Fibroblast of skin of scalp (primary cell): ENCODE results near the gene RCHY1.
"Not testable (repeated sequence)": the region's sequence is repeated elsewhere in the genome, so short reads cannot be mapped to it uniquely, and the experiment has no call there.

Experiments
- DNase-seq: peaks from one replicate; pipeline ENCODE4 v3.0.0-alpha.2; 2013

The RCHY1 gene

DNA sequence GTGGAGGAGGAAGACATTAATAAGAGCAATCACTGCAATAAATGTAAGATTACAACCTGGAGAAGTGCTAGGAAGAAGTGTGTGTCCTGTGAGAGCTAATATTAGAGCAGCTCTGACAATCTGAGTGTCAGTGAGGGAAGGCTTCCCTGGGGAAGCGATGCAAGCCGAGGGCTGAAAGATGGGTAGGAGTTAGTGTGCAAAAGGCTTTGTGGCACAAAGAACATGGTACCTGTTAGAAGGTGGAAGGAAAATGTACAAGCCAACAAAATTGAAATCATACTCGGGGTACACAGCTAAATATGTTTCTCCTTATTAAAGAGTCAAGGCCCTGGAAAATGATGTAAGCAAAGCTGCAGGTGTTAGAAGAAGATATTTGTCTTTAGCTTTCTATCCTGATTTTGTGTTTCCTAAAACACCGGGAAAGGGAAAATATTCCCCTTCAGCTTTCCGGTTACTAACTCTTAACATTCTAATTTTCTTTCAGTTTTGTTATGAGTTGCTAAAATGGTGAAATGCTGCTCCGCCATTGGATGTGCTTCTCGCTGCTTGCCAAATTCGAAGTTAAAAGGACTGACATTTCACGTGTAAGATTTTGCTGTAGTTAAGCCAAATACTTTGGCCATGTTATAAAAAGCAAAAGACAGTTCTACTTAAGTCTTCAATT lies 878 bp upstream of the RCHY1 start:
- no peak for DNase-seq

DNA sequence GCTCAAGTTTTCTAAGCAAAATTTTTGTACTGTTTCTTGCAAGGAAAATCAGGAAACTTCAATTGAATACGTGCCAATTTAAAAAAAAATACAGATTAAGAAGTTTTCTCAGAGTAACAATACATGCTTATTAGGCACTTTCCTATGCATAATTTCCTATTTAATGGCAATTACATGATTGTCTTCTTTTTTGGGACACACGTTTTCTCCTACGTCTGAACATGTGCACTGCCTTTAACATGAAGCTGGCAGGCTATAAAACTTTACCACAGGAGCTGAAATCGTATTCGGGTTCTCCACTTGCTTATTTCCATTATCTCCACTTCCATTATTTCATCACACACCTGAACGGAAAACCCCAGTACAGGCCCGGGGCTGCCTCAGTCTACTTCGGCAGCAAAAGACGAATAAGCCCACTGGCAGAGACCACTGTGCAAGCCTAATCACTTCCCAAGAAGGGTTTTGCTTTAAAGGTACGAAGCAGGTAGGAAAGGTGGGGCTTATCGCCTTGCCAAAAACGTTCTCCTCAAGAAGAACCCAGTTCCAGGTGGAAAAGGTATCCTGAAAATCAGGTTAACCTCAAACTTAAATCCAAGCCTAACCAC lies 575 bp downstream of the RCHY1 start:
- DNase-seq, result no peak

DNA sequence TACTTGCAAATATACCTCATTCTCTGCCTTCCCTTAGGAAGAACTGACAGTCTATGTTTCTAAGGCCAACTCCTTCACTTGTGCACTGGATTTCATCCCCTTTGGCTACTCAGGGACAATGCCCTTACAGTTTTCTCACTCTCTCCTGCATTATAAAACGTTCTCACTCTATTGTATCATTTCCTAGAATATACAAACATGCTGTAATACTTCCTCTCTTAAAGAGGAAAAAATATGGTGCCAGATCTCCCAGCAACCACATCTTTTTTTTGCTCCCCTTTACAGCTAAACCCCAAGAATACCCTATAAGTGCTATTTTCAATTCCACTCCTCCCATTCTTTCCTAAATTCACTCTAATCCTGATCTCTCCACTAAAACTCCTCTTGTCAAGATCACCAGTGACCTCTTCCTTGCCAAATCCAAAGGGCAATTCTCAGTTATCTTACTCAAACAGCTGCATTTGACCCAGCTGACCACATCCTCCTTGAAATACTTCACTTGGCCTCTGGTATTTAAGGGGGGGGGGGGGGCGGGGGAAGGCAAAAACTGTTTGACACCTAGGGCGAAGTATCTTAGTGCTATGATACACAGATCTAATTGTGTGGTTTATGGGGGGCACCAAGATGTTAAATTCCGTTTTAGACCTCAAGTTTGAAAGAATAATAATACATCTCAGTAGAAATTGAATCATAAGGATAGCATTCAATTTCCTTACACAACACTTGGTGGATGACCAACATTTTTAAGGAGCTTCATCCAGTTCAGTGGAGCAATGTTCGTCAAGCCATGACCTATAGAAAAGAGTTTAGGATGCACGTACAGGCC lies 1.6 kb downstream of the RCHY1 start:
- peak; percentile 23 for DNase-seq

DNA sequence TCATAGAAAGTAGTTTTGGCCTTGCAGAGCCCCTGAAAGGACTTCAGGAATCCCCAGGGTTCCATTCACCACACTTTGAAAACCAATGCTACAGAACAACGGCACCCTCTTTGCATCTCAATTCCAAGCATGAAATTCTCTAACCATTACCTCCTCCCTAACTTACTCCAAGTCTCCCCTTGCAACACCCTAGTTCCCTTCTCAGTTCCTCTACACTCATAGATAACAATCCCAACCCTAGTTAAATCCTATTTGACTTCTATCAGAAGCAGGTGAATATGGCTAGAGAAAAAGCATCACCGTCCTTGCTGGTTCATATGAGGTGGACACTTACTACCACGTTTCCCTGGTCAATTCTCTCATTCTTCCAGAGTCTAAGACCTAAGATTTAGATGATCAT lies 2.4 kb downstream of the RCHY1 start:
- DNase-seq, result no peak

DNA sequence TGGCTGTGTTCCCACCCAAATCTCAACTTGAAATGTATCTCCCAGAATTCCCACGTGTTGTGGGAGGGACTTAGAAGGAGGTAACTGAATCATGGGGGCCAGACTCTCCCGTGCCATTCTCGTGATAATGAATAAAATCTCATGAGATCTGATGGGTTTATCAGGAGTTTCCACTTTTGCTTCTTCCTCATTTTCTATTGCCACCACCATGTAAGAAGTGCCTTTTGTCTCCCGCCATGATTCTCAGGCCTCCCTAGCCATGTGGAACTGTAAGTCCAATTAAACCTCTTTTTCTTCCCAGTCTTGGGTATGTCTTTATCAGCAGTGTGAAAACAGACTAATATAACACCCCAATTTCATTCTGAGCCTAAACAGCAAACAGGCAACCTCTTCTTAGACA lies 4.6 kb downstream of the RCHY1 start:
- not testable (repeated sequence) for DNase-seq

DNA sequence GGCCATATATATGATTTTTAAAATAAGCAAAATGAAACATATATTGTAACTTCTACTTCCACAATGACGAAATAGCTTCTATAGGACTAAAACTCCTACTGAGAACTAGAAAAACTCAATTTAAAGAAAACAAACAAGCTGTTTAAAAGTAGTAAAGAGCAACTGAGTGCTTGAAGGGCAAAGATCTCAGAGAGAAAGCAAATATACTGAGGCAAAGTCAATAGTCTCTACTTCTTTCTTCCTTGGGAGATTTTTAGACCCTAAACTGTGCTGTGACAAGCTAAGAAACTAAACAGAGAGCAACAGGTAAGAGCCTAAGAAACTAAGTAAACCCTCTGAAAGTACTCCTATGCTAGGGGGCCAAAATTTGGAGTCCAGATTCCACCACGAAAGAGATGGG lies 8.6 kb downstream of the RCHY1 start:
- DNase-seq, result no peak

DNA sequence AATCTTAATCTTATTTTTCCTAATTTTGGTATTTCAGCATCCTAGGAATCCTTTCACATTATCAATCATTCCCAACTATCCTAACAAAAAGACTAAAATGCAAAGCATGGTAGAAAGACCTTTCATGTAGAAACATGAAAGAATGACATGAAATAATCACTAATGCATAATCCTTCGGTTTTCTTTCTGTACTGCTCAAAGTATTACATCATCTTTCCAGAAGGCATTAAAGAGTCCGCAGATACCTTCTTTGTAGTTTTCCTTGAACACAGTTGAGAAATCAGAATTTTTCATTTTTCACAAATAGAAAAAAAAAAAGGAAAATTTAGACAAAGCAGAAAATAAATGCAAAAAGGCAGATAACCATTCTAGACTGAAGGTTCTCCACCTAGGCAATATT lies 11.5 kb downstream of the RCHY1 start:
- no peak for DNase-seq

DNA sequence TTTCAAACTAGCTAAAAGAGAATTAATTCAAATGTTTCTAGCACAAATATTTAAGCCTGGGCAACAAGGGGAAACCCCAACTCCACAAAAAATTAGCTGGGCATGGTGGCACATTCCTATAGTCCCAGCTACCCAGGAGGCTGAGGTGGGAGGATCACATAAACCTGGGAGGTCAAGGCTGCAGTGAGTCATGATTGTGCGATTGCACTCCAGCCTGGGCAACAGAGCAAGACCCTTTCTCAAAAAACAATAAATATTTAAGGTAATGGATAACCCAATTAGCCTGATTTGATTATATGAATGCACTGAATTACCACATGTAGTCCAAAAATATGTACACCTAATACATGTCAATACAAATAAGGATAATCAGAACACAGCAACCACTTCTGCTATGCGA lies 14.3 kb downstream of the RCHY1 start:
- no peak for DNase-seq

DNA sequence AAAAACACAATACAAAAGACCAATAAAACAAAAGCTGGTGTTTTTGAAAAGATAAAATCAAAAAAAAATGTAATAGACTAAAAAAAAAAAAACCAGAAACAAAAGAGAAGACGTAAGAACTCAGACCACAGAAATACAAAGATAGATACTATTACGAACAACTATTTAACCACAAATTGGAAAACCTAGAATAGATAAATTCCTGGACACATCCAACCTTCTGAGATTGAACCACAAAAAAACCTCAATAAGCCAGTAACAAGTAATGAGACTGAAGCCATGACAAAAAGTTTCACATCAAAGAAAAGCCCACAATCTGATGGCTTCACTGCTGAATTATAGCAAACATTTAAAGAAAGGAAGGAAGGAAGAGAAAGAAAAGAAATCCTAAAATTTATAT lies 16.2 kb downstream of the RCHY1 start:
- DNase-seq, result peak; percentile 18

DNA sequence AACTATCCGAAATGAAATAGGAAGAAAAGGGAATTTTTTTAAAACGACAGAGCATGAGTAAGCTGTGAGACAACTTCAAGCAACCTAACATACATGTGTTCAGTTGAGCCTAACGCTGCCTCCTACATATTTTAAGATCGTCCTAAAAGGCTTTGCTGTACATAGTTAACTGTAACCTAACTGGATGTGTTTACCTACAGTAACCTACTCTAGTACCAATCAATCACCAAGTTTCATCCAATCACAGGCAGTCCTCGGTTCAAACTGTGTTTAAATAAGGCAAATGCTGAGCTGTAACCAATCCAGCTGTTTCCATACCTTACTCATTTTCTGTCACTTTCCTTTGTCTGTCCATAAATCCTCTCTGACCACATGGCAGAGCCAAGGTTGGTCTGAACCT lies 17.1 kb downstream of the RCHY1 start:
- peak; percentile 27 for DNase-seq

DNA sequence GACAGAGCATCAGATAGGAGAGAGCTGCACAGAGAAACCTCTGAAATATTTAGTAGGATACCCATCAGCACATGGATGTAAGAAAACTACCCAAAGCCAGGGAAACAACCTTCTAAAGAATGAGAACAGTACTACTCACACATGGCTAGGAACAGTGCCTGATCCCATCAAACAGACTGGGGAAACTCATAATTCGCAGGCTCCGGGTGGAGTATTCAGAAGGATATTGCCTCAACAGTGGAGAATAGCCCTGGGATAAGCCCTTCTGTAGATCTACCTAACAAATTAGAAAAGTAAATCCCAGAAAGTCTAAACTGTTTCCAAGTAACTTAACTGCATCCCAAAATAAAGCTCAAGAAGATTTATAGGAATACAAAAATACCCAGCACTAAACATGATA lies 17.8 kb downstream of the RCHY1 start:
- DNase-seq, result no peak

DNA sequence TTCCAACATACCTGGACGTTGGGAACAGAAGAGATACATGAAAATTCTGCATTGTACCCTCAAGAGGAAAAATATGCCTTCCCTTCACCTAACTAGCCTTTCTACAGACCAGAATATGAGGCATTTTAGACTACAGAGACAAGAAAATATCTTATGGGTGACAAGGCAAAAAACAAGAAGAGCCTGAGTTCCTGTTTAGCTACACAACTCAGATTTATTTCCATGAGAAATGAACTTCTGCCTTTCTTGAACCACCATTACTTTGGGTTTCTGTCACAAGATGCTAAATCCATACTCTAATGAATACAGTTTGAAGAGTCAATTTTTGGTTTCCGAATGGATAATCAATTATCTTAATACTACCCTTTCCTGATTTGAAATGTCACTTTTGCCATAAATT lies 18.7 kb downstream of the RCHY1 start:
- no peak for DNase-seq

DNA sequence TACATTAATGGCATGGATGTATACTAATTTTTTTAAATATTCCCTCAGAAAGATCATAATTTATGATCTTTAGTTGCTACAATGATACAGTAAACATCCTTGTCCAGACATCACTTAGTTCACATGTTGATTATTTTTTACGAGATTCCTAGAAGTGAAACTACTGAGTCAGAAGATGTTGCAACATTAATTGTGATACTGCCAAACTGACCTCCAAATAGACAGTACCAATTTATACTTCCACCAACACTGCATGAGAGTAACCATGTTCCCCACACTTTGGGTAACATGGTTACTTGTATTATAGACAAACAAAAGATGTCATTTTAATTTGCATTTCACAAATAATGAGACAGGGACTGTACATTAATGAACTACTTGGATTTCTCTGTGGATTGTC lies 19.6 kb downstream of the RCHY1 start:
- no peak for DNase-seq

DNA sequence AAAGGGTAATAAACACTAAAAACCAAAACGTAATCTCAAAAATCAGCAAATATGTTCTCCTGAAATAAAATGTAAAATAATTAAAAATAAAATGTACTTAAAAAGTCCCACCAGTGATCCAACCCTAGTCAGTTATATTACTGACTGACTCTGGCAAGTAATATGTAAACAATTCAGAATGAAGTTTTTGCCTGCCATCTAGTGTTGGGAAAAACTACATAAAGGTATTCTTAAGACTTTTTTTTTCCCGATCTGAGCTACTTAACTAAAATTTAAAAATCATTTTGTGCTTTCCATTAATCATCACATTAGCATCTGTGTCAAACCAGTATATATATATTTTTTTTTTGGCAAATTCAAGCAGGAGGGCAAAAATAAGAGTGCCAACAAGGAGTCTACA lies 24.0 kb downstream of the RCHY1 start:
- DNase-seq, result peak; percentile 19

DNA sequence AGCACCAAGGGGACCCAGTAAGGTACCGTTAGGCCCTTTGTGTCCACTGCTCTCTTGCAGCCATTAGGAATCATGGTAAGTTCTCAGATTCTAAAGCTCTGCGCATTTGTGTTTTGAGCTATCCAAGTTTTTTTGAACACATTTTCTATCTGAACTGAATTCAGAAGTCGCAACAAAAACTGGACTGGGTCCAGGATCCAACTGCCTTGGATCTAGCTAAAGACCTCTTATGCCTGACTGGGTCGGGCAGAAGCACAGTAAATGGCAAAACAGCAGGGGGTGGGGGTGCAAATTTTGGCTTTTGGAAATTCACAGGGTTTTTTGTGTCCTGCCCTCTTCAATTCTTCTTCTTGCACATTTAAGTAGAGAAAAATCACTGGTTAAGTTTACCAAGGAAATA lies 30.0 kb downstream of the RCHY1 start:
- no peak for DNase-seq

DNA sequence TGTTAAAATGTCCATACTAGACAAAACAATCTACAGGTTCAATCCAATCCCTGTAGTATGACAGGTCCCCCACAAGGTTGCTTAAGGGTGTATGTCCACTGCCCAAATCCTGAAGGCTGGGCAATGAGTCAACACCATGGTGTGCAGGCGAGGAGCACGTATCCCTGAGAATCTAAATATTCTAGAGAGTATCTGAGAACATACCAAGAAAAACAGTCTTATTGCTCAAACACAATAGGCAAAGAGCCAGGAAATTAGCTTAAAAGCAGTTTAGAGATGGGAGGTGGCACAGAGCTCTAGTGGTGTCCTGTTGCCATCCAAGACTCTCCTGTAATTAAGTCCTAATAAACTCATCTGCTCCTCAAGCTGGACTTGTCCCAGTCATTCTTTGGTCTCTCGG lies 37.0 kb downstream of the RCHY1 start:
- DNase-seq, result peak; percentile 3

DNA sequence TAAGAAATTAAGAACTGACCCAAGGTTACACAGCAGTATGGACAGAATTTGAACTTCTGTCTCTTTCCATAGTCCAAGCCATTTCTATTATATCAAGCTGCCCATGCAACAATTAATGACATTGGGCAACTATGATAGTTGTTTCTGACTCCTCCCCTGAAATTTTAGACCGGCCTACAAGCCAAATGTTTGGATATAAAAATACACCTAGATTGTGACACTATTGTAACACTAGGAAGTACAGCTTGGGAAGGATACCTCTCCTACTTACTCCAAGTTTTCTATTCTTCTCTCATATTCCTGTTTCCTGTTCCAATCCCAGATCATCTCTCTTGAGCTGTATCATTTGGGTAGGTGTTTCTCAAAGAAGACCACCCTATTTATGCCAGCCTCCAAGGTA lies 43.5 kb downstream of the RCHY1 start:
- DNase-seq, result no peak

DNA sequence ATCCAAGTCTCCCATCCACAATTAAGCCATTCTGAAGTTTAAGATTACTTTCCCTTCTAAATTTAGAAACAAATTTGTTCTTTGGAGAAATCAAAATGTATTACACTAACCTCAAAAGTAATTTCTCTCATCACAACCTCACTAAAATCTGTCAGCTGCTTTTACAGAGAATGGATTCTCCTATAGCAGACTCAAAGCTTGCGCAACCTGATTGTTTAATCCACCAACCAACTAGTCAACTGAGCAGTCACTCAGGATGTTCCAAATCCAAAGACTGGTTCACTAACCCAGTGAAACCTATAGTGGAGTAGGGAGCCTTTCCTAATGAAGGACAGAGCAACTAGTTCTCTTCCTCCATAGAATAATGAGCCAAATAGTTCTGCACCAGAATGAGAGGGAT lies 44.3 kb downstream of the RCHY1 start:
- no peak for DNase-seq

DNA sequence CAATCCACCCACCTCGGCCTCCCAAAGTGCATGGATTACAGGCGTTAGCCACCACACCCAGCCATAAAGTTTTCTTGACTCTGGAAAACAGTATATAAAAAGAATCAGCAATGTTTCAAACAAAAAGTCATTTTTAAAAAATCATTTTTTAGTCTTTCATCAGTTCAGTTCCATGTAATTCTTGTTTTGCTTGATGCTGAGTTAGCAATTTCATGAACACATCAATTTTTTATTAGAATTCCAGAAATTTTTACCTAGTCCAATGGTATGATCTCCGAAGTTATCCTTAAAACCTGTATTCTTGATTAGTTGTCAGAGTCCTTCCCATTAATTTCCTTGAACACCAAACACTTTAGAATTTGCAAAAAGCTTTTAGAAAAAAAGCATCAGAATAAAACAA lies 56.8 kb downstream of the RCHY1 start:
- DNase-seq, result no peak

DNA sequence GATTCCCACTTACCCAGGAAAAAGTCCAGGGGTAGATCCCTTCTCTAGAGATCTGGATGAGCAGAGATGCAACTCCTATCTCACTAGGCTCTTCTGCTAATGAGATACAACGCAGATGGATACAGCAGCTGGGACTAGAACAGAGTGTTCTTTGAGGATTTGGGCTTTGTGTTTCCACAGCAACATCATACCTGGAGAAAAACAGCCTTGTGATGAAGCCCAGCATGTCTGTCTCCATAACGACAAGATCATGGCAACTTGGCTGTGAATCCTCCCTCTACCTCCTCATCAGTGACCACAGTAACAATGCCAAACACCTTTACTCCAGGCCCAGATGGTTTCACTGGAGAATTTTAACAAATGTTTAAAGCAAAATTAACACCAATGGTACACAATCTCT lies 80.1 kb downstream of the RCHY1 start:
- no peak for DNase-seq

DNA sequence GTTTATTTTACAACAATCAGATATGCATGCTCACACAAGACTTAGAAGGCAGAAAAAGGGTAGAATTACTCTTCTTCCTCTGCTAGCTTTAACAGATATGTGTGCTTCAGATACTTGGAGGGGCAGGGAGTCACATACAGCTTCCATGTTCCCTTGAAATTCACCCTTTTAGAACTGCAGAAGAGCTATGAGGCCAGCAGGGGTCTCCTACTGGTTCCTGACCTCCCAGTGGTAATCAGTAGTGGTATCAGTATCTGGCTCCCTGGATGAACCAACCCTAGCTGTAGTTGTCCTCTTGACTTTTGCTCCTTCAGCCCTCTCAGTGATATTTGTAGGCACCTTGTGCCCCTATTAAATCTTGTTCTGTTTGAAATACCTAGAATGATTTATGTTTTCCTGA lies 81.5 kb downstream of the RCHY1 start:
- peak; percentile 2 for DNase-seq

DNA sequence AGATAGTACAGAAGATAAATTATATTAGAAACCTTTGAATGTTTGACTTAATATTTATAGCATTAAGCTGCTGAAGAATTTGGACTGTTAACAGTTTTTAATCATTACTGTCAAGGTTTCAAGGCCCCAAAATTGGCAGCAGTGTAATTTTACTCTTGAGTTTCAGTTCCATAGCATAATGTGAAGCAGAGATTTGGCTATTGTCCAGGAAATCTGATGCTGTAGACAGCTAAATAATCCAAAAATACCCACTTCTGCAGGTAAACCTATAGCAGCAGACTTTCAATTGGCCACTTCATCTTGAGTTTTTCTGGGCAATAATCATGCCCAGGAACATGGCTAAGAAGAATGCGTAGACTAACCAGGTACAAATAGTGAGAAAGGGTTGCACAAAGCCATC lies 85.0 kb downstream of the RCHY1 start:
- no peak for DNase-seq
